Neuronal stem cell (in vitro differentiated cells): ENCODE measurements around the gene MSX1.
A peak's percentile ranks its signal among the peaks of the same experiment; 100 is the strongest.

Experiments used
- DNase-seq: peaks from one replicate; pipeline ENCODE4 v3.0.0-alpha.2; 2013; ENCODE audit warnings: low spot score
- H2AFZ ChIP-seq: one replicate; pipeline ENCODE4 v1.6.1; 2013; ENCODE audit warnings: mild to moderate bottlenecking, low read length, inconsistent platforms
- H2AK5ac ChIP-seq: 2 replicates; pipeline ENCODE4 v1.6.1; 2013; ENCODE audit warnings: low read depth, mild to moderate bottlenecking, inconsistent platforms, low read length, moderate library complexity, mixed read lengths
- H2BK120ac ChIP-seq: 2 replicates; pipeline ENCODE4 v1.6.1; 2013; ENCODE audit warnings: low read depth, mild to moderate bottlenecking, inconsistent platforms, low read length, moderate library complexity, mixed read lengths
- H2BK12ac ChIP-seq: one replicate; pipeline ENCODE4 v1.6.1; 2013; ENCODE audit warnings: low read length, inconsistent platforms
- H2BK15ac ChIP-seq: 2 replicates; pipeline ENCODE4 v1.6.1; 2013; ENCODE audit warnings: mild to moderate bottlenecking, low read length, inconsistent platforms, mixed read lengths
- H2BK5ac ChIP-seq: one replicate; pipeline ENCODE4 v1.6.1; 2013; ENCODE audit warnings: inconsistent platforms, mild to moderate bottlenecking, low read length, moderate library complexity
- H3K14ac ChIP-seq: one replicate; pipeline ENCODE4 v1.6.1; 2013; ENCODE audit warnings: low read length, inconsistent platforms
- H3K18ac ChIP-seq: 2 replicates; pipeline ENCODE4 v1.6.1; 2013; ENCODE audit warnings: low read length, inconsistent platforms
- H3K23ac ChIP-seq: 2 replicates; pipeline ENCODE4 v1.6.1; 2013; ENCODE audit warnings: low read depth, mild to moderate bottlenecking, mixed read lengths, low read length, inconsistent platforms; ENCODE audit not compliant: poor library complexity
- H3K27ac ChIP-seq: replicated peaks from 3 replicates; pipeline ENCODE4 v1.5.1; 2013; ENCODE audit warnings: low read length, inconsistent platforms
- H3K27me3 ChIP-seq, 3 experiments: 2 replicates each; pipeline ENCODE4 v1.6.1; 2013; ENCODE audit warnings: low read length in 3 of 3, mild to moderate bottlenecking in 2 of 3, inconsistent platforms in 1 of 3, low read depth in 1 of 3, mixed read lengths in 1 of 3, moderate library complexity in 1 of 3; ENCODE audit not compliant: control insufficient read depth in 3 of 3, insufficient read depth in 3 of 3
- H3K36me3 ChIP-seq, 2 donors: replicated peaks in 1 of 2; 2 replicates each; pipeline ENCODE4 v1.6.1; 2013; ENCODE audit warnings: low read length in 2 of 2; ENCODE audit not compliant: control insufficient read depth in 2 of 2, insufficient read depth in 2 of 2
- H3K4ac ChIP-seq: 2 replicates; pipeline ENCODE4 v1.6.1; 2013; ENCODE audit warnings: inconsistent platforms, mild to moderate bottlenecking, low read length, moderate library complexity
- H3K4me1 ChIP-seq, 2 donors: 1 replicate in 1 of 2; 2 replicates in 1 of 2; pipeline ENCODE4 v1.6.1; 2013; ENCODE audit warnings: low read length in 2 of 2, low read depth in 1 of 2; ENCODE audit not compliant: control insufficient read depth in 2 of 2, insufficient read depth in 1 of 2
- H3K4me2 ChIP-seq: one replicate; pipeline ENCODE4 v1.6.1; 2013; ENCODE audit warnings: mild to moderate bottlenecking, low read length, inconsistent platforms; ENCODE audit not compliant: insufficient read depth, poor library complexity, severe bottlenecking
- H3K4me3 ChIP-seq, 2 donors: 2 replicates each; pipeline ENCODE4 v1.5.1; 2013; ENCODE audit warnings: low read length in 2 of 2, mild to moderate bottlenecking in 2 of 2, inconsistent platforms in 1 of 2, moderate library complexity in 1 of 2
- H3K79me1 ChIP-seq: one replicate; pipeline ENCODE4 v1.6.1; 2013; ENCODE audit warnings: low read depth, mild to moderate bottlenecking, inconsistent platforms, low read length, moderate library complexity
- H3K9ac ChIP-seq: one replicate; pipeline ENCODE4 v1.6.1; 2013; ENCODE audit warnings: mild to moderate bottlenecking, low read depth, low read length, inconsistent platforms; ENCODE audit not compliant: poor library complexity
- H3K9me3 ChIP-seq, 2 donors: replicated peaks in 1 of 2; 2 replicates each; pipeline versions ENCODE3 to v1.6.1; 2013; ENCODE audit warnings: low read length in 2 of 2, mild to moderate bottlenecking in 2 of 2, inconsistent platforms in 1 of 2, low read depth in 1 of 2, mixed read lengths in 1 of 2, moderate library complexity in 1 of 2; ENCODE audit not compliant: control insufficient read depth in 2 of 2, insufficient read depth in 1 of 2
- H4K8ac ChIP-seq: one replicate; pipeline ENCODE4 v1.6.1; 2013; ENCODE audit warnings: low read depth, mild to moderate bottlenecking, inconsistent platforms, low read length, moderate library complexity
- H4K91ac ChIP-seq: one replicate; pipeline ENCODE4 v1.6.1; 2013; ENCODE audit warnings: low read length, low read depth, mild to moderate bottlenecking, inconsistent platforms; ENCODE audit not compliant: poor library complexity
- WGBS, 2 donors: extraction: QIAGEN DNeasy Blood & Tissue Kit; methylation state at CpG; one replicate each; pipeline ENCODE4 v1.1.7; 2013; ENCODE audit warnings: missing lambda C conversion rate in 2 of 2, mixed read lengths in 1 of 2; ENCODE audit not compliant: insufficient read length in 2 of 2, insufficient replicate concordance in 1 of 2; ENCODE audit errors: extremely low coverage in 2 of 2; 5-methylcytosine and 5-hydroxymethylcytosine counted together

The MSX1 gene

DNA sequence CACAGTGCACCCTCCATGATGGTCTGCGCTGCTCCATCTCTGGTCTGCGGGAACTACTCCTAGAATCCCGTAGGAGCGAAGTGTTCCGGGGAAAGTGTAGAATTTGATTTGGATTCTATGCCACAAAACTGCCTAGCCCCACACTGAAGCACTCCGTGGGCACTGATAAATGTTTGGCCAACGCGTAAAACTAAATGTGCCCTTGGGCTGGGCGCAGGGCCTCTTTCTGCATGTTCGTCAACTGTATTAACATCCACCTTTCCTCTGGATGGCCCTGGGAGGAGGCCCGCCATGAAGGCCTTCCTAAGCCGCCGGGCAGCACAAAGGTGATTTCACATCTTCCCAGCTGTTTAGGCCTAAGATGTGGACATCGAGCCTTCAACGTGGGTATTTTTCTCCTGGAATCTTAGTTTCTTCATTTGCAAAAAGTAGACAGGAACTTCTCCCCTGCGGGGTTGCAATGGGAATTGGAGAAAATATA, 2.6 kb downstream of the MSX1 start:
- H3K4ac ChIP-seq, result no peak overlapping the region
- WGBS, 2 donors, result no CpG with 5 or more reads among the region's 16 CpGs
- no peak for DNase-seq
- H3K4me1 ChIP-seq, result peaks cover 3 to 13% of the 10 kb centered on the region in 2 donors
- peak overlapping the region; percentile 3 for H3K18ac ChIP-seq
- no peak overlapping the region for H2BK12ac ChIP-seq
- H3K9me3 ChIP-seq, result peaks cover 0 to 21% of the 10 kb centered on the region in 2 donors
- H3K14ac ChIP-seq, result no peak overlapping the region
- H3K36me3 ChIP-seq, result no peaks in the 10 kb centered on the region
- no peak overlapping the region for H3K9ac ChIP-seq
- H3K4me2 ChIP-seq, result no peak overlapping the region
- H3K4me3 ChIP-seq, result no peak overlapping the region
- no peak overlapping the region for H2BK120ac ChIP-seq
- H4K8ac ChIP-seq, result no peak overlapping the region
- peak overlapping the region; percentile 39 for H2AK5ac ChIP-seq
- no peak overlapping the region for H2BK5ac ChIP-seq
- H3K27ac ChIP-seq, result no peak overlapping the region
- H3K23ac ChIP-seq, result no peak overlapping the region
- peaks cover 3% of the 10 kb centered on the region for H3K79me1 ChIP-seq
- H2BK15ac ChIP-seq, result no peak overlapping the region
- no peak overlapping the region for H4K91ac ChIP-seq
- H3K27me3 ChIP-seq, result peaks cover 72 to 94% (median 93%) of the 10 kb centered on the region in 3 experiments
- H2AFZ ChIP-seq, result no peak overlapping the region

DNA sequence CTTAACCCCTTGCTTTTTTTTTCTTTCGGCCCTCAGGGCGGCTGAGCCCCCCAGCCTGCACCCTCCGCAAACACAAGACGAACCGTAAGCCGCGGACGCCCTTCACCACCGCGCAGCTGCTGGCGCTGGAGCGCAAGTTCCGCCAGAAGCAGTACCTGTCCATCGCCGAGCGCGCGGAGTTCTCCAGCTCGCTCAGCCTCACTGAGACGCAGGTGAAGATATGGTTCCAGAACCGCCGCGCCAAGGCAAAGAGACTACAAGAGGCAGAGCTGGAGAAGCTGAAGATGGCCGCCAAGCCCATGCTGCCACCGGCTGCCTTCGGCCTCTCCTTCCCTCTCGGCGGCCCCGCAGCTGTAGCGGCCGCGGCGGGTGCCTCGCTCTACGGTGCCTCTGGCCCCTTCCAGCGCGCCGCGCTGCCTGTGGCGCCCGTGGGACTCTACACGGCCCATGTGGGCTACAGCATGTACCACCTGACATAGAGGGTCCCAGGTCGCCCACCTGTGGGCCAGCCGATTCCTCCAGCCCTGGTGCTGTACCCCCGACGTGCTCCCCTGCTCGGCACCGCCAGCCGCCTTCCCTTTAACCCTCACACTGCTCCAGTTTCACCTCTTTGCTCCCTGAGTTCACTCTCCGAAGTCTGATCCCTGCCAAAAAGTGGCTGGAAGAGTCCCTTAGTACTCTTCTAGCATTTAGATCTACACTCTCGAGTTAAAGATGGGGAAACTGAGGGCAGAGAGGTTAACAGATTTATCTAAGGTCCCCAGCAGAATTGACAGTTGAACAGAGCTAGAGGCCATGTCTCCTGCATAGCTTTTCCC, 3.4 kb downstream of the MSX1 start:
- H3K4me2 ChIP-seq, result no peak overlapping the region
- H3K27ac ChIP-seq, result no peak overlapping the region
- peaks cover 5 to 10% of the 10 kb centered on the region in 2 donors for H3K4me1 ChIP-seq
- H3K4me3 ChIP-seq, result no peak overlapping the region
- peaks cover 2 to 15% of the 10 kb centered on the region in 2 donors for H3K9me3 ChIP-seq
- H2BK15ac ChIP-seq, result peak overlapping the region; percentile 65
- no peak overlapping the region for H3K4ac ChIP-seq
- H2BK5ac ChIP-seq, result no peak overlapping the region
- no peak overlapping the region for H2BK120ac ChIP-seq
- peak overlapping the region; percentile 77 for H3K18ac ChIP-seq
- peak overlapping the region; percentile 66 for H2AK5ac ChIP-seq
- peak overlapping the region; percentile 63 for H3K23ac ChIP-seq
- H3K9ac ChIP-seq, result no peak overlapping the region
- H2BK12ac ChIP-seq, result no peak overlapping the region
- no peak for DNase-seq
- H3K79me1 ChIP-seq, result peaks cover 3% of the 10 kb centered on the region
- no CpG with 5 or more reads among the region's 51 CpGs for WGBS, 2 donors
- H4K91ac ChIP-seq, result no peak overlapping the region
- no peak overlapping the region for H2AFZ ChIP-seq
- H3K36me3 ChIP-seq, result no peaks in the 10 kb centered on the region
- no peak overlapping the region for H3K14ac ChIP-seq
- peak overlapping the region; percentile 52 for H4K8ac ChIP-seq
- H3K27me3 ChIP-seq, result peaks cover 70 to 94% (median 93%) of the 10 kb centered on the region in 3 experiments

DNA sequence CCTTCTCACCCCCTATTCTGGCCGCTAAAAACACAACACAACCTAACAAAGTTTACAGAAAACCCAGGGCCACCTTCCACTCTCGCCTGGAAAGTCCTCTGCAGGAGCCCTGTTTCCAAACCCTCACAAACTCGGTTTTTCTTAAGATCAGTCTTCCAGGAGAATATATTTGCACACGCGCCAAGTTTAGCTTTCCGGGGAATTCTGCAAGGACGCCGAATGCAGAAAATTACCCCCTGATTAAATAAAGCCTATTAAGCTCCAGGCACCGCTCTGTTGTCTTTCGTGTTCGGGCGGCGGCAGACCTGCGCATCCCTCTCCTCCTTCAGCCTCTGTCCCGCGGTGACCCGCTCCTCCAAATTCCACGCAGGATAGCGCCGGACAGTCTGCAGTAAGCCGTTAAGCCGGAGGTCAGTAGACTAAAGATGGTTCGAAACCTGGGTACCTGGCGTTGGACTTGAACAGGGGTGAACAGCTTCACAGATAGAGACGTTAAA, 5.0 kb downstream of the MSX1 start:
- H3K27me3 ChIP-seq, result peaks cover 74 to 96% (median 96%) of the 10 kb centered on the region in 3 experiments
- no CpG with 5 or more reads among the region's 25 CpGs for WGBS, 2 donors
- H3K9ac ChIP-seq, result no peak overlapping the region

More for the DNA sequence above, 5.0 kb downstream of the MSX1 start:
- Histone ChIP-seq H2BK120ac (no peak overlapping the region), H3K18ac (no peak overlapping the region), H2AFZ (peak overlapping the region; percentile 94), H2BK5ac (no peak overlapping the region), H4K91ac (no peak overlapping the region), H3K4ac (no peak overlapping the region), H3K4me3 (no peak overlapping the region), H3K79me1 (peaks cover 3% of the 10 kb centered on the region), H3K14ac (no peak overlapping the region), H2BK12ac (no peak overlapping the region), H3K23ac (peak overlapping the region; percentile 11), H2BK15ac (no peak overlapping the region), H2AK5ac (no peak overlapping the region), H3K9me3 (peaks cover 2 to 15% of the 10 kb centered on the region in 2 donors), H3K36me3 (no peaks in the 10 kb centered on the region), H3K4me1 (peaks cover 5 to 9% of the 10 kb centered on the region in 2 donors), H3K27ac (no peak overlapping the region), H3K4me2 (no peak overlapping the region), H4K8ac (no peak overlapping the region)
- no peak for DNase-seq
